MM.1S (cell line): ENCODE results near the gene SELENOO.
A peak's percentile ranks its signal among the peaks of the same experiment; 100 is the strongest.

Experiments used
- DNase-seq: peaks from one replicate; pipeline ENCODE4 v3.0.0-alpha.2; 2015
- H2AFZ ChIP-seq: fragments of 300-600 bp; sonication (generic); 2 replicates; pipeline ENCODE4 v1.6.0; 2016; ENCODE audit warnings: antibody characterized with exemption, low read length
- H3F3A ChIP-seq: fragments of 300-600 bp; sonication (generic); 2 replicates; pipeline ENCODE4 v1.6.1; 2016; ENCODE audit warnings: mild to moderate bottlenecking, antibody characterized with exemption, low read length, moderate library complexity, mixed read lengths; ENCODE audit not compliant: insufficient read depth
- H3K27ac ChIP-seq: fragments of 300-600 bp; sonication (generic); 2 replicates; pipeline ENCODE4 v1.5.1; 2016; ENCODE audit warnings: mild to moderate bottlenecking, low read length
- H3K27me3 ChIP-seq: fragments of 300-600 bp; sonication (generic); replicated peaks from 2 replicates; pipeline ENCODE4 v1.6.0; 2016; ENCODE audit warnings: low read length; ENCODE audit not compliant: insufficient read depth
- H3K36me3 ChIP-seq: fragments of 300-600 bp; sonication (generic); replicated peaks from 2 replicates; pipeline ENCODE4 v1.6.1; 2016; ENCODE audit warnings: mild to moderate bottlenecking, low read length, mixed read lengths; ENCODE audit not compliant: insufficient read depth
- H3K4me1 ChIP-seq: fragments of 300-600 bp; sonication (generic); 2 replicates; pipeline ENCODE4 v1.6.1; 2016; ENCODE audit warnings: low read length, mixed read lengths
- H3K4me2 ChIP-seq: fragments of 300-600 bp; sonication (generic); 2 replicates; pipeline ENCODE4 v1.6.0; 2016; ENCODE audit warnings: low read depth, low read length
- H3K4me3 ChIP-seq: fragments of 300-600 bp; sonication (generic); 2 replicates; pipeline ENCODE4 v1.5.1; 2016; ENCODE audit warnings: low read length, mixed read lengths
- H3K79me2 ChIP-seq: fragments of 300-600 bp; sonication (generic); 2 replicates; pipeline ENCODE4 v1.6.1; 2016; ENCODE audit warnings: mixed run types, low read length, mixed read lengths
- H3K9ac ChIP-seq: fragments of 300-600 bp; sonication (generic); 2 replicates; pipeline ENCODE4 v1.6.1; 2016; ENCODE audit warnings: low read length, mixed read lengths
- H3K9me2 ChIP-seq: fragments of 300-600 bp; sonication (generic); replicated peaks from 2 replicates; pipeline ENCODE4 v1.6.1; 2016; ENCODE audit warnings: mild to moderate bottlenecking, low read length, mixed read lengths; ENCODE audit not compliant: insufficient read depth
- H3K9me3 ChIP-seq: fragments of 300-600 bp; sonication (generic); replicated peaks from 2 replicates; pipeline ENCODE4 v1.6.1; 2016; ENCODE audit warnings: mild to moderate bottlenecking, low read length, mixed read lengths; ENCODE audit not compliant: insufficient read depth
- H4K20me1 ChIP-seq: fragments of 300-600 bp; sonication (generic); 2 replicates; pipeline ENCODE4 v1.6.1; 2016; ENCODE audit warnings: mild to moderate bottlenecking, low read length, moderate library complexity, mixed read lengths; ENCODE audit not compliant: insufficient read depth
- CTCF ChIP-seq: fragments of 300-600 bp; sonication (generic); IDR thresholded peaks from 2 replicates; pipeline ENCODE4 v1.5.1; 2016; ENCODE audit warnings: antibody characterized with exemption, low read length, mixed read lengths
- EZH2 ChIP-seq: fragments of 300-600 bp; sonication (generic); optimal IDR thresholded peaks from 2 replicates; pipeline ENCODE3; 2017; ENCODE audit warnings: low read depth, mild to moderate bottlenecking, antibody characterized with exemption, low read length, mixed read lengths
- EZH2phosphoT487 ChIP-seq: fragments of 300-600 bp; sonication (generic); IDR thresholded peaks from 2 replicates; pipeline ENCODE4 v1.6.1; 2018; ENCODE audit warnings: antibody characterized with exemption, low read length

Gene SELENOO

GRCh38 chr22:50242406-50242949 is 41.7 kb downstream of the SELENOO start:
- Histone ChIP-seq H3K9me2 (no peaks in the 10 kb centered on the region), H3K4me2 (peak overlapping the region; percentile 100), H3K9ac (no peak overlapping the region), H3K27me3 (no peaks in the 10 kb centered on the region), H3K27ac (no peak overlapping the region), H3K9me3 (no peaks in the 10 kb centered on the region), H3K4me3 (peak overlapping the region; percentile 81), H2AFZ (no peak overlapping the region), H3K4me1 (peaks cover 20% of the 10 kb centered on the region), H4K20me1 (no peaks in the 10 kb centered on the region), H3K79me2 (peaks cover 87% of the 10 kb centered on the region), H3F3A (peaks cover 37% of the 10 kb centered on the region), H3K36me3 (no peaks in the 10 kb centered on the region)
- DNase-seq, result no peak
- TF ChIP-seq EZH2 (no peak), CTCF (no peak), EZH2phosphoT487 (no peak)

- Histone ChIP-seq H3F3A (peaks cover 38% of the 10 kb centered on the region), H3K9ac (peak overlapping the region; percentile 91), H3K36me3 (no peaks in the 10 kb centered on the region), H2AFZ (peak overlapping the region; percentile 45; the same call in 1 of the 2 replicates), H4K20me1 (no peaks in the 10 kb centered on the region), H3K79me2 (peaks cover 83% of the 10 kb centered on the region), H3K4me1 (peaks cover 31% of the 10 kb centered on the region), H3K4me3 (peak overlapping the region; percentile 81), H3K27ac (peak overlapping the region; percentile 88), H3K27me3 (no peaks in the 10 kb centered on the region), H3K4me2 (peak overlapping the region; percentile 100), H3K9me3 (no peaks in the 10 kb centered on the region), H3K9me2 (no peaks in the 10 kb centered on the region)
- no peak for TF ChIP-seq EZH2
- no peak for TF ChIP-seq CTCF
- TF ChIP-seq EZH2phosphoT487, result no peak
- DNase-seq, result no peak
These were observed 43.0 kb downstream of the SELENOO start for GRCh38 chr22:50243685-50244419.

GRCh38 chr22:50244420-50245213 is 43.8 kb downstream of the SELENOO start, which contains the start of gene TUBGCP6:
TUBGCP6 (minus strand) TSS chr22:50245023; CDS start chr22:50244459, 564 bp downstream.
- H3K36me3 ChIP-seq, result no peaks in the 10 kb centered on the region
- no peaks in the 10 kb centered on the region for H3K9me3 ChIP-seq
- no peaks in the 10 kb centered on the region for H4K20me1 ChIP-seq
- H3K4me1 ChIP-seq, result peaks cover 32% of the 10 kb centered on the region
- TF ChIP-seq CTCF (peak; percentile 21; the same call in 1 of the 2 replicates), EZH2 (no peak)
- peak within 1 kb of the TSS; percentile 100 for H3K4me2 ChIP-seq
- peak within 1 kb of the TSS; percentile 81 for H3K4me3 ChIP-seq
- no peaks in the 10 kb centered on the region for H3K9me2 ChIP-seq
- peaks cover 80% of the 10 kb centered on the region for H3K79me2 ChIP-seq
- no peaks in the 10 kb centered on the region for H3K27me3 ChIP-seq
- H3F3A ChIP-seq, result peaks cover 38% of the 10 kb centered on the region
- peak; percentile 97 for DNase-seq
- peak within 1 kb of the TSS; percentile 91 for H3K9ac ChIP-seq
- H2AFZ ChIP-seq, result peak within 1 kb of the TSS; percentile 45
- peak within 1 kb of the TSS; percentile 88 for H3K27ac ChIP-seq
